NCI-H345 (cell line): Measurements from ENCODE around the gene TXNL4A.
A peak's percentile ranks its signal among the peaks of the same experiment; 100 is the strongest.

Source experiments
- DNase-seq: peaks from one replicate; lab custom pipeline; 2025; lab: John Stamatoyannopoulos, UW

The TXNL4A gene

GRCh38 chr18:79963658-79964329 is 24.6 kb downstream of the TXNL4A start:
- no peak for DNase-seq

GRCh38 chr18:79962835-79963657 is 25.3 kb downstream of the TXNL4A start:
- no peak for DNase-seq

- no peak for DNase-seq
Observed at GRCh38 chr18:79962311-79962710, 26.1 kb downstream of the TXNL4A start.

GRCh38 chr18:79961527-79962291 is 26.7 kb downstream of the TXNL4A start:
- DNase-seq = no peak

GRCh38 chr18:79960921-79961526 is 27.3 kb downstream of the TXNL4A start:
- no peak for DNase-seq

- peak; percentile 59 for DNase-seq
Observed at GRCh38 chr18:79960161-79960801, 28.1 kb downstream of the TXNL4A start.

GRCh38 chr18:79958981-79959380 is 29.4 kb downstream of the TXNL4A start:
- DNase-seq = no peak

GRCh38 chr18:79956276-79956675 is 32.1 kb downstream of the TXNL4A start:
- DNase-seq = no peak

- DNase-seq = no peak
Observed at GRCh38 chr18:79955302-79956075, 32.9 kb downstream of the TXNL4A start.

- no peak for DNase-seq
Observed at GRCh38 chr18:79954791-79955190, 33.6 kb downstream of the TXNL4A start.

GRCh38 chr18:79953971-79954651 is 34.3 kb downstream of the TXNL4A start:
- DNase-seq = no peak

- peak; percentile 17 for DNase-seq
Observed at GRCh38 chr18:79952996-79953559, 35.3 kb downstream of the TXNL4A start.

- DNase-seq = no peak
Observed at GRCh38 chr18:79952456-79952995, 35.8 kb downstream of the TXNL4A start.

- DNase-seq = peak; percentile 90
Observed at GRCh38 chr18:79951545-79952455, 36.6 kb downstream of the TXNL4A start, which contains the start of gene SLC66A2. TSS of gene SLC66A2 (minus strand) at chr18:79951653. CDS start at chr18:79950926, 727 bp downstream.

- DNase-seq = no peak
Observed at GRCh38 chr18:79950515-79951341, 37.6 kb downstream of the TXNL4A start.

- DNase-seq = no peak
Observed at GRCh38 chr18:79949697-79950487, 38.5 kb downstream of the TXNL4A start.
